MV-4-11 (cell line): ENCODE measurements around the gene CASKIN1.

Experiments
- DNase-seq: peaks from one replicate; lab custom pipeline; 2025; lab: John Stamatoyannopoulos, UW

Gene CASKIN1

GRCh38 chr16:2233872-2234812 is 37.7 kb upstream of the CASKIN1 start:
- DNase-seq = no peak

GRCh38 chr16:2233046-2233775 is 36.8 kb upstream of the CASKIN1 start:
- DNase-seq = no peak

GRCh38 chr16:2232094-2232990 is 35.9 kb upstream of the CASKIN1 start:
- DNase-seq = no peak

DNA sequence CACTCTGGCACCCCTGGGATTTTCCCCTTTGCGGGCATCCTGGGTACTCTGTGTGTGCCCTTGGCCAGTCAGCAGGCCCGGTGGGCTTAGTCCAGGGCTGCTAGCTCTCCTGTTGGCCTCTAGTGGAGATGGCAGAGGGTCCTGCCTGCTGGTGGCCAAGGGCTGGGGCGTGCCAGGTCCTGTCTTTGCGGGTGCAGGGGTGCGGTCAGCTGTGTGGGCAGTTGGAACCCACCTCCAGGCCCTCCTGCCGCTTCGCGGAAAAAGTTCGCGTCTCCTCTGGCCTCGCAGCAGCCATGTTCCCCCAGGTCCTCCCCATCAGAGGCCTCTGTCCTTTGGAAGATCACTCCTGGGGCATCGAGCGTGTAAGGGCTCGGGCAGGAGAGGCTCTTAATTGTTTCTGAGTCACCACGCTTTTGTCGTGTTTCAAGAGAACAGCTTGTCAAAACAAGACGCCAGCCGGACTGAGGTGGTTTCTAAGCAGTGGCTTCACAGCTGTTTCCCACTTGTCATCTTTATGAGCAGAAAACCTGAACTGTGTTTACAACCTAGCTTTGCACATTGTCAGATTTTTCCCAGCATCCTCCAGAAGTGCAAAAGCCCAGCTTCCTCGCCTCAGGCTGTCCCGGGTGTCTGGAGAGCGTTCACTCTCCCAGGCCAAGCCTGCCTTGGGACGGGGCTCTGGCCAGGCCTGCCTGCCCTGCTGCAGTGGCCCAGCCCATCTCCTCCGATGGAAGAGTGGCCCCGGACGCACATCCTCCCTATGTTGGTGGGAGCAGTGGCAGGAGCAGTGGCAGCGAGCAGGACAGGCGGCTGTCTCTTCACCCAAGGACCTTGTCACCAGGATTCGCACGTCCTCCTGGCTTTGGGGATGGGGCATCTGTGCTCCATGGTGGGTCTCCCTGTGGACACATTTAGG is 34.9 kb upstream of the CASKIN1 start:
- no peak for DNase-seq

- no peak for DNase-seq
Measured at GRCh38 chr16:2230376-2230775, 34.0 kb upstream of the CASKIN1 start.

DNA sequence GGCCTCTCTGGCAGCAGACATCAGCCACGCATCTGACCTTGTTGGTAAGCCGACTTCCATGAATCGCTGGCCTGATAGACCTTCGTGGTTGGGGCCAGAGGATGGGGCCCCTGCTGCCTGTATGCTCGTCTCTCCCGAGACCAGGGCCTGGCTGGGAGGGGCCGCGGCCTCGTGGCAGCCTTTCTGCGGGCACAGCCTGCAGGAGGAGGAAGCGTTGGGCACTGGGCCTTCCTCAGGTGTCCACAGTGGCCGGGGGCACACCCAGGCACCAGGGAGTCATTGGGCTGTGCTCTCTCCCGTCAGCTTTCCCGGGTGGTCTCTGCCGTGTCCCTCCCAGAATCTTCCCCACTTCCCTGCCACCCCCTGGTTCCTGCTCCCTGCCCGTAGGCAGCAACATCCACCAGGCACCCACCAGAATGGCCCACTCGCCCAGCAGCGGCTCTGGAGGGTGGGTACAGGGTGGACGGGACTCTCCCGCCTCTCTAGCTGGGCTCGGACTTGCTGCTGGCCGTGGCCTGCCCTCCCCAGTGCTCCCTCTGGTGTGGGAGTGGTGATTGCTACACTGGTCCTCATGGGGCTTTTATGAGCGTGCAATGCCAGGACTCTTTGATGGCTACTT is 33.3 kb upstream of the CASKIN1 start:
- DNase-seq = no peak

DNA sequence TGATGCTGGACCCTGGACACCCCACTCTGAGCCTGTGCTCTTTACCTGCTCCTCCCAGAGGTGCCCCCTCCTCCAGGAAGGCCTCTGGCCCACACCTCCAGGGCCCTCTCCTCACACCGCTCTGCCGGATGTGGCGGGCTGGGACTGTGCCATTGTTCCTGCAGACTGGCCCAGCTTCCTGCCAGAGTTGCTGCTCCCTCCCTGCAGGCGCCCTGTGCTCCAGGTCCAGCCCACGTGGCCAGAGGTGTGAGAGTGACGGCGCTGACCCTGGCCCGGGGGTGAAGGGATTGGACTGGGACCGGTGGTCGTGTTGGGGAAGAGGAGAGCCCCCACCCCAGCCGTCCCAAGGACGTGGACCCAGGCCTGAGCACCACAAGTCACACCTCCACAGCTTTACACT is 32.7 kb upstream of the CASKIN1 start:
- no peak for DNase-seq

GRCh38 chr16:2228161-2228824 is 31.9 kb upstream of the CASKIN1 start:
- DNase-seq = no peak

DNA sequence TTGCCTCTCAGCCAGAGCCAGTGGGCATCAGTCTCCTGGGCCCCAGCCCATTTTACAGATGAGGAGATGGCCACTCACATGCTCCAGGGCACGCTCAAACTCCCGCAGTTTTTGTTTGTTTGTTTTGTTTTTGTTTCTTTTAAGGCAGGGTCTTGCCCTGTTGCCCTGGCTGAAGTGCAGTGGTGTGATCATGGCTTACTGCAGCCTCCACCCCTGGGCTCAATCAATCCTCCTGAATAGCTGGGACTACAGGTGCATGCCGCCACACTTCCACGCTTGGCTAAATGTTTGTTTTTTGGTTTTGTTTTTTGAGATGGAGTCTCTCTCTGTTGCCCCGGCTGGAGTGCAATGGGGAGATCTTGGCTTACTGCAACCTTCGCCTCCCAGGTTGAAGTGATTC is 30.5 kb upstream of the CASKIN1 start:
- DNase-seq = no peak

DNA sequence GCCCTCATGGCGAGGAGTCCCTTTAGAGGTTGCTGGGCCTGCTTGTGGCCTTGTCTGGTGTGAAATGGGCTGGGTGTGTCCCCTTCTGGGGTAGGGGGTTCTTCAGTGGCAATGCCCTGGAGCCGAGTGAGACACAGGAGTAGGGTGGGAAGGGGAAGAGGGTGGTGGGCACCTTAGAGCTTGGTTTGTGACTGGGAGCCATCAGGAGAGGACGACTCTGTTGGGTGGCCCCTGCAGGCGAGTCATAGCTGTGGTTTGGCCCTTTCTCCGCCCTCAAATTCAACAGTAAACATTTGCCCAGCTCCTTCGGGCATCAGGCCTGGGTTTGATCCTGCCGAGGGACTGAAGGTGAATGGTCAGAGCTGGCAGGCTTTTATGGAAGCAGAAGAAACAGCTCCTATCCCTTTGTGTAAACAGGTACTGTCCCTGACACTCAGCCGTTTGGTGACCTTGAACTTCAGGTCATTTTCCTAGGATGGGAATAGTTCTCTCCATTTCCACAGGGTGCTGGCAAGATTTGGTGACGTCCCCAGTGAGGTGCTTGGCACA is 29.9 kb upstream of the CASKIN1 start:
- no peak for DNase-seq

DNA sequence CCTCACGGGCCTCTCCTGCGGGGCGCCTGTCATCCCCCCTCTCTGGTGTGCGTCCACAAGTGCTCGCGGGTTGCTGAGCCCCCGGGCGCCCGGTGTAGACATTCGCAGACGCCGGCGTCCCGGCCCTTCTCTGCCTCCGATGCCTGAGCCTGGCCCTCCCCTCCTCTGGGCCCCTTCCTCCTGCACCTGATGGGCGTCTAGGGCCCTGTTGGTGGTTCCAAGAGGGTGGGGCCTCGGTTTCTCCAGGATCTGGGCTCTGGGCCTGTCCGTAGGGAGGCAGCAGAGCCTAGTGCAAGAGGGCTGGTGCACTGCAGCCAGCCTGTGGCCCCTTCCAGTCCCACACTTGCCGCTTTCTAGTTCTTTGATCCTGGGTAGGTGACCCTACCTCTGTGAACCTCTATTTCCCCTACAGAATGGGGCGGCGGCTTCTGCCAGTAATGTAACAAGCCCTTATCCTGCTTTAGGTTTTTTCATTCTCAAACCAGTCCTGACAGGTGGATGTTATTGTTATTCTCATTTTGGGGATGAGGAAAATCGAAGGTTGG is 27.6 kb upstream of the CASKIN1 start:
- peak; percentile 38 for DNase-seq

- peak; percentile 99 for DNase-seq
Measured at GRCh38 chr16:2223221-2223941, 27.0 kb upstream of the CASKIN1 start, which contains the start of gene E4F1. Gene E4F1 (plus strand): TSS chr16:2223591. CDS start chr16:2223614, 23 bp downstream.

GRCh38 chr16:2216330-2216729 is 19.9 kb upstream of the CASKIN1 start:
- no peak for DNase-seq

DNA sequence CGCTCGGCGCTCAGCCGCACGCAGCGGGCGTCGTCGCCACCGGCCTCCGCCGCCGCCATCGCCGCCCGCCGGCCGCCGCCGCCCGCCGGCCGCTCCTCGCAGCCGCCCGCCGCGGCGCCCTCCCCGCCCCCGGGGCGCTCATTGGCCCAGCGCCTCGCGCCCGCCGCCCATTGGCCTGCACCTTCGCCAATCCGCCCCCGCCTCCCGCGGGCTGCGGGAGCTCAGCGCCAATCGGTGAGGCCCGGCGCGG is 18.2 kb upstream of the CASKIN1 start, which contains the start of gene PGP:
TSS of gene PGP (minus strand) at position 122 of the 250 bp plus-strand sequence. CDS start at position 59, 63 bp downstream.
- no peak for DNase-seq

GRCh38 chr16:2213817-2214718 is 17.7 kb upstream of the CASKIN1 start:
- no peak for DNase-seq

GRCh38 chr16:2212362-2213324 is 16.2 kb upstream of the CASKIN1 start:
- peak; percentile 50 for DNase-seq
